ENCODE results near the gene TBC1D14. TPM values are rescaled to one million over a fixed set of nuclear protein-coding genes. Genes with fewer than 3 reads are reported as not detected.

TBC1D14 gene
- polyA plus RNA-seq, 1 experiment: 35.8 TPM

DNA sequence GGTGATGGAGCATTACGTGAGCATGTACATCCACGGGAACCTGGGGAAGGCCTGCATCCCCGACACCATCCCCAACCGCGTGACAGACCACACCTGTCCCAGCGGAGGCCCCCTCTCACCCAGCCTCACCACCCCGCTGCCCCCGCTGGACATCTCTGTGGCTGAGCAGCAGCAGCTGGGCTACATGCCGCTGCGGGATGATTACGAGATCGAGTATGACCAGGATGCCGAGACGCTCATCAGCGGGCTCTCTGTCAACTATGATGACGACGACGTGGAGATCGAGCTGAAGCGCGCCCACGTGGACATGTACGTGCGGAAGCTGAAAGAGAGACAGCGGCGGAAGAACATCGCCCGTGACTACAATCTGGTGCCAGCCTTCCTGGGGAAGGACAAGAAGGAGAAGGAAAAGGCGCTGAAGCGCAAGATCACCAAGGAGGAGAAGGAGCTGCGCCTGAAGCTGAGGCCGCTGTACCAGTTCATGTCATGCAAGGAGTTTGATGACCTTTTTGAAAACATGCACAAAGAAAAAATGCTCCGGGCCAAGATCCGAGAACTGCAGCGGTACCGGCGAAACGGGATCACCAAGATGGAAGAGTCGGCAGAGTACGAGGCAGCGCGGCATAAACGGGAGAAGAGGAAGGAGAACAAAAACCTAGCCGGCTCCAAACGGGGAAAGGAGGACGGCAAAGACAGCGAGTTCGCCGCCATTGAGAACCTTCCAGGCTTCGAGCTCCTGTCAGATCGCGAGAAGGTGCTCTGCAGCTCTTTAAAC, 144.7 kb downstream of the TBC1D14 start:
- no peak overlapping the region for H3K4me3 ChIP-seq (ENCODE audit: low read depth, low read length)
- TF ChIP-seq, protein P1, sequence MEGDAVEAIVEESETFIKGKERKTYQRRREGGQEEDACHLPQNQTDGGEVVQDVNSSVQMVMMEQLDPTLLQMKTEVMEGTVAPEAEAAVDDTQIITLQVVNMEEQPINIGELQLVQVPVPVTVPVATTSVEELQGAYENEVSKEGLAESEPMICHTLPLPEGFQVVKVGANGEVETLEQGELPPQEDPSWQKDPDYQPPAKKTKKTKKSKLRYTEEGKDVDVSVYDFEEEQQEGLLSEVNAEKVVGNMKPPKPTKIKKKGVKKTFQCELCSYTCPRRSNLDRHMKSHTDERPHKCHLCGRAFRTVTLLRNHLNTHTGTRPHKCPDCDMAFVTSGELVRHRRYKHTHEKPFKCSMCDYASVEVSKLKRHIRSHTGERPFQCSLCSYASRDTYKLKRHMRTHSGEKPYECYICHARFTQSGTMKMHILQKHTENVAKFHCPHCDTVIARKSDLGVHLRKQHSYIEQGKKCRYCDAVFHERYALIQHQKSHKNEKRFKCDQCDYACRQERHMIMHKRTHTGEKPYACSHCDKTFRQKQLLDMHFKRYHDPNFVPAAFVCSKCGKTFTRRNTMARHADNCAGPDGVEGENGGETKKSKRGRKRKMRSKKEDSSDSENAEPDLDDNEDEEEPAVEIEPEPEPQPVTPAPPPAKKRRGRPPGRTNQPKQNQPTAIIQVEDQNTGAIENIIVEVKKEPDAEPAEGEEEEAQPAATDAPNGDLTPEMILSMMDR (IDR thresholded peaks at IDR 0.05; ENCODE audit: insufficient read depth, low read depth, low read length): no peak
- peaks cover 22% of the 10 kb centered on the region for H3K36me3 ChIP-seq (ENCODE audit: control insufficient read depth, insufficient read depth, low read length)
- no peaks in the 10 kb centered on the region for H3K27me3 ChIP-seq (ENCODE audit: control insufficient read depth, insufficient read depth, low read length)
- DNase-seq (ENCODE audit: low read depth): no peak
- ChIA-PET POLR2A (interaction anchor here (0.6 kb wide), 1 partner anchor 10 kb away, joined by 3 read pairs; no protein-coding TSS in a partner anchor), CTCF (interaction anchor here (1.5 to 2.5 kb wide), 4 partner anchors 11 to 17 kb away, joined by 3 to 14 read pairs (median 4); partner anchors contain the start of gene TADA2B)

DNA sequence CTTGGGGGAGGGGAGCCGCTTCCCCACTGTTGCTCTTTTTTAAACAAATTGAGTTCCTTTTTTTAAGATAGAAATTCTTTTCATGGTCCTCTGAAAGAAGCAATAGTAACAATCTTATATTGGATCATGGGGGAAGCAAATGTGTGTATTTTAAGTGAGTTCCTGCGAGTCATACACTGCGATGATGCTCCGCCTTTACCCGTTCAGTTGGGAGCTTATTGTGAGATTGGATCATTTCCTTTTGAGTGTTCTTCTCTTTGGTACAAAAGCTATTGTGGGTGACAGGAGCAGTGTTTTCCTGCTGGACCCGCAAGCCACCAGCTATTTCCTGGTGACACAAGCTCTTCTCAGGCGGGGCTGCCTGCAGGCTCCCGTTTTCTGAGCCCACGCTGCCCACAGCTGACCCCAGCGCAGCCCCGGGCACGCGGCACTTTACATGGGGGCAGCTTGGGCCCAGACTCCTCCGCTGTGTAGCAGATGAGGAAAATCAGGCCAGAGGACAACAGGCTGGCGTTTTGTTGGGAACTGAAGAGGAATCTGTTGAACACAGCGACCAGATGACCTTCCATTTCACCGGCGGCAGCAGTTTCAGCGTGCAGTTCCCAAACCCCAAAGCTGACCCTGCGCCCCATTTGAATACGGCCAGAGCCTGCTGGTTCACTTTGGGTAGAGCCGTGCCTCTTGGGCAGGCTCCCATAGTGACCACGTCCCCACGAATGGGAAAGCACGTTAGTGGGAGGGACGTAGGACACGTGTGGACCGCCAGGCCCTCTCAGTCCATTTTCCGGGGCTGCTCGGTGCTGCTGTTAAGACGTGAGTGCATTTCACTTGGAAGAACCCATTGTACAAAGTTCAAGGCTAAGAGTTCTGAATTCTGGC, 145.7 kb downstream of the TBC1D14 start:
- DNase-seq (ENCODE audit: low read depth): no peak
- CTCF ChIA-PET: interaction anchor here (1.5 to 2.5 kb wide), 4 partner anchors 10 to 16 kb away, joined by 3 to 14 read pairs (median 4); partner anchors contain the start of gene TADA2B
- H3K36me3 ChIP-seq (ENCODE audit: control insufficient read depth, insufficient read depth, low read length): peaks cover 20% of the 10 kb centered on the region

DNA sequence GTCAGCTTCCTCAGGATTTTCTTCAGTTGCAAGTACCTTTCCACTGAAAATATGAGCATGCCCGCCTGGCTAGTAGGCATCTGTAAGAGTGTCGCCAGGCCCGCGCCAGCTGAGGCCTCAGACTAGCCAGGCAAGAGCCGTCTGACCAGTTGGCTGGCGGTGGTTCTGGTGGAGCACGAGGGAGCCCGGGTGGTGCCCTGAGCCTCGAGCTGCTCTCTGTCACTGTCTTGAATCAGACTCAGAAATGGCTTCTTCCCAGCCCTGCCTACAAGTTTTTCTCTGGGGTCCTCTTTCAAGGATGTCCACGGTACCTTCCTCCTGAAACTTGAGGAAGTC, 146.3 kb downstream of the TBC1D14 start:
- peaks cover 22% of the 10 kb centered on the region for H3K36me3 ChIP-seq (ENCODE audit: control insufficient read depth, insufficient read depth, low read length)
- no peaks in the 10 kb centered on the region for H3K27me3 ChIP-seq (ENCODE audit: control insufficient read depth, insufficient read depth, low read length)
- ChIA-PET POLR2A (no interaction called here), CTCF (interaction anchor here (1.6 to 2.5 kb wide), 3 partner anchors 9 to 15 kb away, joined by 3 to 14 read pairs (median 8); partner anchors contain the start of gene TADA2B)
- no peak for DNase-seq (ENCODE audit: low read depth)
- H3K4me3 ChIP-seq (ENCODE audit: low read depth, low read length): no peak overlapping the region
- TF ChIP-seq, protein P1 (IDR thresholded peaks at IDR 0.05; ENCODE audit: insufficient read depth, low read depth, low read length): no peak

More for the DNA sequence above, 145.7 kb downstream of the TBC1D14 start:
- no peaks in the 10 kb centered on the region for H3K27me3 ChIP-seq (ENCODE audit: control insufficient read depth, insufficient read depth, low read length)
- POLR2A ChIA-PET: interaction anchor here (0.6 kb wide), 1 partner anchor 11 kb away, joined by 3 read pairs; no protein-coding TSS in a partner anchor
- TF ChIP-seq, protein P1 (IDR thresholded peaks at IDR 0.05; ENCODE audit: insufficient read depth, low read depth, low read length): no peak
- H3K4me3 ChIP-seq (ENCODE audit: low read depth, low read length): no peak overlapping the region

DNA sequence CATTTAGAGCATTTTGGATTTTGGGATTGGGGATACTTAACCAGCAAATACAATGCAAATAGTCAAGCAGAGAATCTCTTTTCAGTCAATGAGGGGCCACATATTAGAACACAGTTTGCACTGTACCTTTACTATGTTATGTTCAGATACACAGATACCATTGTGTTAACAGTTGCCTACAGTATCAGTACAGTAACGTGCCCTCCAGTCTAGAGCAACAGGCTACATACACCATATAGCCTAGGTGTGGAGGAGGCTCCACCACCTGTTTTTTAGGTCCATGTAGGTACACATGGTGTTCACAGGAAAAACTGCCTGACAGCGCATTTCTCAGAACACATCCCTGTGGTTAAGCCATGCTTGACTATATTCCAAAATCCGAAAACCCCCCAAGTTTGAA, 149.2 kb downstream of the TBC1D14 start:
- H3K4me3 ChIP-seq (ENCODE audit: low read depth, low read length): no peak overlapping the region
- no peak for DNase-seq (ENCODE audit: low read depth)
- TF ChIP-seq, protein P1 (IDR thresholded peaks at IDR 0.05; ENCODE audit: insufficient read depth, low read depth, low read length): no peak
- peaks cover 25% of the 10 kb centered on the region for H3K36me3 ChIP-seq (ENCODE audit: control insufficient read depth, insufficient read depth, low read length)
- H3K27me3 ChIP-seq (ENCODE audit: control insufficient read depth, insufficient read depth, low read length): no peaks in the 10 kb centered on the region
- ChIA-PET CTCF (interaction anchor here (1.1 to 1.4 kb wide), 2 partner anchors 12 to 13 kb away, joined by 3 to 5 read pairs; no protein-coding TSS in a partner anchor), POLR2A (no interaction called here)
